NCI-H446 treated with DMSO at 0.1 percent for 48 hours (cell line): ENCODE data around the gene QDPR.

Source experiments
- DNase-seq: peaks from one replicate; lab custom pipeline; 2025; lab: John Stamatoyannopoulos, UW

Gene QDPR

GRCh38 chr4:17528551-17529165, 16.8 kb upstream of the QDPR start:
- no peak for DNase-seq

GRCh38 chr4:17526695-17527477, 15.0 kb upstream of the QDPR start:
- DNase-seq, result no peak

GRCh38 chr4:17523662-17524061, 11.8 kb upstream of the QDPR start:
- DNase-seq, result no peak

- DNase-seq, result no peak
Observed at GRCh38 chr4:17521595-17521994, 9.7 kb upstream of the QDPR start.

- DNase-seq, result no peak
Observed at GRCh38 chr4:17517664-17518063, 5.8 kb upstream of the QDPR start.

- DNase-seq, result no peak
Observed at GRCh38 chr4:17516980-17517379, 5.1 kb upstream of the QDPR start.

GRCh38 chr4:17515445-17516407, 3.8 kb upstream of the QDPR start:
- DNase-seq, result no peak

- DNase-seq, result no peak
Observed at GRCh38 chr4:17514865-17515264, 3.0 kb upstream of the QDPR start, which contains the start of gene CLRN2. TSS of gene CLRN2 (plus strand) at chr4:17515165. CDS start at chr4:17515267, 102 bp downstream.

- no peak for DNase-seq
Observed at GRCh38 chr4:17512973-17513665, 1.2 kb upstream of the QDPR start.

- no peak for DNase-seq
Observed at GRCh38 chr4:17511509-17511949, 361 bp downstream of the QDPR start.

- DNase-seq, result no peak
Observed at GRCh38 chr4:17511051-17511450, 839 bp downstream of the QDPR start.

- no peak for DNase-seq
Observed at GRCh38 chr4:17510582-17510981, 1.3 kb downstream of the QDPR start.

- no peak for DNase-seq
Observed at GRCh38 chr4:17504081-17504480, 7.8 kb downstream of the QDPR start.

GRCh38 chr4:17502756-17503155, 9.1 kb downstream of the QDPR start:
- no peak for DNase-seq

- no peak for DNase-seq
Observed at GRCh38 chr4:17500574-17500973, 11.3 kb downstream of the QDPR start.

GRCh38 chr4:17497890-17498523, 13.9 kb downstream of the QDPR start:
- DNase-seq, result no peak

- no peak for DNase-seq
Observed at GRCh38 chr4:17494258-17495190, 17.4 kb downstream of the QDPR start.

- DNase-seq, result no peak
Observed at GRCh38 chr4:17493619-17494018, 18.3 kb downstream of the QDPR start.

- no peak for DNase-seq
Observed at GRCh38 chr4:17492876-17493275, 19.0 kb downstream of the QDPR start.

- DNase-seq, result no peak
Observed at GRCh38 chr4:17492058-17492741, 19.7 kb downstream of the QDPR start.
